GM19438 (cell line): ENCODE measurements around the gene GRK5.

Source experiments
- ATAC-seq: cut with Tn5 transposase; IDR thresholded peaks from one replicate; pipeline ENCODE4 v1.9.1; 2021; ENCODE audit warnings: low read depth; ENCODE audit not compliant: unreplicated experiment

GRK5 gene

GRCh38 chr10:119371704-119372663 lies 164.6 kb downstream of the GRK5 start:
- ATAC-seq, result no peak

GRCh38 chr10:119373294-119374102 lies 166.1 kb downstream of the GRK5 start:
- ATAC-seq, result no peak

- ATAC-seq, result no peak
Observed at GRCh38 chr10:119374236-119374635, 166.9 kb downstream of the GRK5 start.

GRCh38 chr10:119375574-119376272 lies 168.4 kb downstream of the GRK5 start:
- ATAC-seq, result no peak

GRCh38 chr10:119377451-119377957 lies 170.1 kb downstream of the GRK5 start:
- no peak for ATAC-seq

GRCh38 chr10:119377958-119378736 lies 170.8 kb downstream of the GRK5 start:
- ATAC-seq, result no peak

GRCh38 chr10:119378737-119379067 lies 171.3 kb downstream of the GRK5 start:
- no peak for ATAC-seq

GRCh38 chr10:119379466-119380071 lies 172.2 kb downstream of the GRK5 start:
- ATAC-seq, result no peak

GRCh38 chr10:119383174-119383856 lies 175.9 kb downstream of the GRK5 start:
- no peak for ATAC-seq

- no peak for ATAC-seq
Observed at GRCh38 chr10:119384127-119384526, 176.8 kb downstream of the GRK5 start.

- no peak for ATAC-seq
Observed at GRCh38 chr10:119386666-119387065, 179.3 kb downstream of the GRK5 start.

GRCh38 chr10:119388849-119389345 lies 181.5 kb downstream of the GRK5 start:
- no peak for ATAC-seq

- ATAC-seq, result no peak
Observed at GRCh38 chr10:119391440-119392251, 184.3 kb downstream of the GRK5 start.

GRCh38 chr10:119393019-119393418 lies 185.6 kb downstream of the GRK5 start:
- ATAC-seq, result no peak

- ATAC-seq, result no peak
Observed at GRCh38 chr10:119393421-119393820, 186.1 kb downstream of the GRK5 start.

- ATAC-seq, result no peak
Observed at GRCh38 chr10:119393845-119394244, 186.5 kb downstream of the GRK5 start.

GRCh38 chr10:119394657-119395279 lies 187.4 kb downstream of the GRK5 start:
- no peak for ATAC-seq
